WTC11 (cell line): ENCODE measurements around the gene STARD9. TPM values are rescaled to one million over a fixed set of nuclear protein-coding genes. Genes with fewer than 3 reads are reported as not detected.

Experiments
- ATAC-seq: fragments of 200-7000 bp; cut with Tn5 transposase; 2 replicates; pipeline ENCODE4 v1.10.0; 2021; ENCODE audit warnings: mild to moderate bottlenecking, moderate library complexity
- CTCF ChIA-PET: fragments of 300-600 bp; sonication (Branson Sonifier 250); formaldehyde crosslinking; loops from one replicate; lab custom pipeline; 2021; ENCODE audit warnings: antibody characterized with exemption; lab: Charles Lee
- POLR2A ChIA-PET: fragments of 350-600 bp; sonication (Branson Sonifier 250); formaldehyde crosslinking; loops from one replicate; lab custom pipeline; 2021; ENCODE audit warnings: antibody characterized with exemption; lab: Charles Lee
- DNase-seq: peaks from one replicate; pipeline ENCODE4 v3.0.0; 2021; ENCODE audit warnings: low spot score
- H3K27ac Mint-ChIP-seq: 2 replicates; pipeline ENCODE4 v1.8.0; 2021; ENCODE audit warnings: mixed read lengths
- H3K27me3 Mint-ChIP-seq: 2 replicates; pipeline ENCODE4 v1.8.0; 2021; ENCODE audit warnings: low read depth, mild to moderate bottlenecking, moderate library complexity, mixed read lengths
- H3K36me3 Mint-ChIP-seq: 2 replicates; pipeline ENCODE4 v1.8.0; 2021; ENCODE audit warnings: mixed read lengths
- H3K4me1 Mint-ChIP-seq: 2 replicates; pipeline ENCODE4 v1.8.0; 2022; ENCODE audit warnings: mixed read lengths
- H3K4me3 Mint-ChIP-seq: 2 replicates; pipeline ENCODE4 v1.8.0; 2021; ENCODE audit warnings: mild to moderate bottlenecking, moderate library complexity, mixed read lengths
- H3K9me3 Mint-ChIP-seq: 2 replicates; pipeline ENCODE4 v1.8.0; 2021; ENCODE audit warnings: mixed read lengths
- AR ChIP-seq: fragments of 250-450 bp; sonication (Bioruptor Pico); IDR thresholded peaks from 2 replicates; pipeline ENCODE4 v1.9.0; 2021; ENCODE audit warnings: mild to moderate bottlenecking
- FOXP1 ChIP-seq: sonication (generic); formaldehyde crosslinking; IDR thresholded peaks from 2 replicates; pipeline ENCODE4 v1.8.0; 2022; ENCODE audit warnings: missing genetic modification reagents, mild to moderate bottlenecking, moderate library complexity, borderline replicate concordance
- FOXP4 ChIP-seq: sonication (generic); formaldehyde crosslinking; IDR thresholded peaks from 2 replicates; pipeline ENCODE4 v1.8.0; 2022; ENCODE audit warnings: mild to moderate bottlenecking, missing genetic modification reagents
- HMGXB4 ChIP-seq: sonication (generic); formaldehyde crosslinking; IDR thresholded peaks from 2 replicates; pipeline ENCODE4 v1.8.1; 2023; ENCODE audit warnings: mild to moderate bottlenecking, moderate library complexity, missing genetic modification reagents
- NR1H2 ChIP-seq: sonication (generic); formaldehyde crosslinking; IDR thresholded peaks from 2 replicates; pipeline ENCODE4 v1.9.0; 2021; ENCODE audit warnings: mild to moderate bottlenecking, moderate library complexity, missing genetic modification reagents
- RORB ChIP-seq: fragments of 250-450 bp; sonication (Bioruptor Pico); IDR thresholded peaks from 2 replicates; pipeline ENCODE4 v1.9.0; 2021; ENCODE audit warnings: mild to moderate bottlenecking
- SMAD3 ChIP-seq: sonication (generic); formaldehyde crosslinking; IDR thresholded peaks from 2 replicates; pipeline ENCODE4 v1.8.0; 2022; ENCODE audit warnings: missing genetic modification reagents, mild to moderate bottlenecking, borderline replicate concordance
- SOX15 ChIP-seq: fragments of 250-450 bp; sonication (Bioruptor Pico); IDR thresholded peaks from 2 replicates; pipeline ENCODE4 v1.9.0; 2021; ENCODE audit warnings: mild to moderate bottlenecking
- TEAD4 ChIP-seq: sonication (generic); formaldehyde crosslinking; IDR thresholded peaks from 2 replicates; pipeline ENCODE4 v1.8.0; 2022; ENCODE audit warnings: mild to moderate bottlenecking, missing genetic modification reagents
- TP53 ChIP-seq: sonication (generic); formaldehyde crosslinking; IDR thresholded peaks from 2 replicates; pipeline ENCODE4 v1.8.1; 2023; ENCODE audit warnings: mild to moderate bottlenecking, missing genetic modification reagents
- ZBTB21 ChIP-seq: sonication (generic); formaldehyde crosslinking; IDR thresholded peaks from 2 replicates; pipeline ENCODE4 v1.8.1; 2023; ENCODE audit warnings: mild to moderate bottlenecking, missing genetic modification reagents, borderline replicate concordance
- ZNF219 ChIP-seq: sonication (generic); formaldehyde crosslinking; IDR thresholded peaks from 2 replicates; pipeline ENCODE4 v1.8.0; 2023; ENCODE audit warnings: missing genetic modification reagents, mild to moderate bottlenecking, borderline replicate concordance
- ZNF281 ChIP-seq: sonication (generic); formaldehyde crosslinking; IDR thresholded peaks from 2 replicates; pipeline ENCODE4 v1.8.0; 2023; ENCODE audit warnings: mild to moderate bottlenecking, missing genetic modification reagents
- ZNF396 ChIP-seq: fragments of 250-450 bp; sonication (Bioruptor Pico); IDR thresholded peaks from 2 replicates; pipeline ENCODE4 v1.8.0; 2021; ENCODE audit warnings: mild to moderate bottlenecking, moderate library complexity, borderline replicate concordance
- ZNF671 ChIP-seq: fragments of 250-450 bp; sonication (Bioruptor Pico); IDR thresholded peaks from 2 replicates; pipeline ENCODE4 v1.8.0; 2021; ENCODE audit warnings: mild to moderate bottlenecking
- total RNA-seq: library from RNA; stranded (reverse); gene quantifications from 3 replicates; pipeline ENCODE4 v1.2.3, GENCODE V29; 2021

STARD9 gene
- total RNA-seq, 1 experiment from 2014 or later: 5.7 TPM

GRCh38 chr15:42692536-42692935 lies 117.1 kb downstream of the STARD9 start:
- Mint-ChIP-seq H3K27me3 (no peaks in the 10 kb centered on the region), H3K27ac (no peak overlapping the region), H3K4me1 (no peaks in the 10 kb centered on the region), H3K9me3 (no peaks in the 10 kb centered on the region), H3K36me3 (no peaks in the 10 kb centered on the region; the same call in none of the 2 replicates), H3K4me3 (no peak overlapping the region)
- TF ChIP-seq NR1H2 (CRISPR knock-in tag): no peak
- no peak for TF ChIP-seq ZNF219 (CRISPR knock-in tag)
- TF ChIP-seq FOXP4 (CRISPR knock-in tag): no peak
- no peak for TF ChIP-seq SOX15 (CRISPR knock-in tag)
- ATAC-seq (no peak), DNase-seq (no peak)
- ChIA-PET POLR2A (no interaction called here), CTCF (no interaction called here)

GRCh38 chr15:42692997-42693396 lies 117.6 kb downstream of the STARD9 start:
- TF ChIP-seq ZNF396 (CRISPR knock-in tag) (no peak), RORB (CRISPR knock-in tag) (no peak), HMGXB4 (CRISPR knock-in tag) (no peak), TP53 (CRISPR knock-in tag) (no peak), ZNF671 (no peak), SMAD3 (CRISPR knock-in tag) (no peak), TEAD4 (CRISPR knock-in tag) (no peak), FOXP1 (CRISPR knock-in tag) (no peak), ZNF281 (CRISPR knock-in tag) (no peak), AR (no peak), ZBTB21 (CRISPR knock-in tag) (no peak)
- Mint-ChIP-seq H3K36me3 (no peaks in the 10 kb centered on the region; the same call in 1 of the 2 replicates), H3K27ac (no peak overlapping the region), H3K4me1 (no peaks in the 10 kb centered on the region), H3K27me3 (no peaks in the 10 kb centered on the region), H3K4me3 (no peak overlapping the region), H3K9me3 (no peaks in the 10 kb centered on the region)
- no peak for ATAC-seq
- DNase-seq: no peak
- POLR2A ChIA-PET: no interaction called here
- CTCF ChIA-PET: no interaction called here
